K562 (cell line): ENCODE measurements around the gene SEC31A. TPM values are rescaled to one million over a fixed set of nuclear protein-coding genes. Genes with fewer than 3 reads are reported as not detected.

Source experiments
- ATF1 ChIP-seq, 2 experiments: fragments of 450-650 bp in 1 of 2; IDR thresholded peaks; 2 replicates each; pipeline ENCODE4 v1.6.1; 2016; ENCODE audit warnings: missing compliant biosample characterization in 1 of 2, missing genetic modification characterization in 1 of 2
- EP300 ChIP-seq: IDR thresholded peaks from 2 replicates; pipeline ENCODE4 v1.6.1; 2012; ENCODE audit warnings: low read length, improper control_type of control experiment
- NBN ChIP-seq: fragments of 450-650 bp; IDR thresholded peaks from 2 replicates; pipeline ENCODE4 v1.6.1; 2016; ENCODE audit warnings: low read depth, mild to moderate bottlenecking
- NCOA6 ChIP-seq: fragments of 450-650 bp; IDR thresholded peaks from 2 replicates; pipeline ENCODE4 v1.6.1; 2017; ENCODE audit warnings: mild to moderate bottlenecking
- PKNOX1 ChIP-seq: fragments of 450-650 bp; IDR thresholded peaks from 2 replicates; pipeline ENCODE4 v1.6.1; 2016
- TEAD4 ChIP-seq, 2 experiments: sonication (generic) in 1 of 2; formaldehyde crosslinking in 1 of 2; IDR thresholded peaks; 2 replicates each; pipeline versions ENCODE4 v1.6.1 to v1.8.0; 2012 to 2022; ENCODE audit warnings: borderline replicate concordance in 1 of 2, inconsistent platforms in 1 of 2, low read length in 1 of 2, mild to moderate bottlenecking in 1 of 2, missing genetic modification reagents in 1 of 2
- ZBTB43 ChIP-seq: sonication (generic); formaldehyde crosslinking; IDR thresholded peaks from 2 replicates; pipeline ENCODE4 v1.8.0; 2023; ENCODE audit warnings: mild to moderate bottlenecking, missing genetic modification reagents
- ZFP1 ChIP-seq: fragments of 450-650 bp; formaldehyde crosslinking; IDR thresholded peaks from 2 replicates; pipeline ENCODE4 v1.4.0; 2020; ENCODE audit warnings: mild to moderate bottlenecking, mixed read lengths
- polyA plus RNA-seq, 8 experiments: library from polyadenylated mRNA; depleted of rRNA in 4 of 8; stranded (reverse) in 5 of 8; unstranded in 3 of 8; fragments of >200 nt; fragmentation: Nextera tagmentation in 2 of 8; fragmentation: Illumina TruSeq in 1 of 8; extraction: Ambion mirVana in 2 of 8; extraction: Trizol in 1 of 8; gene quantifications; 2 replicates each; pipeline versions ENCODE4 v1.2.1 to v1.2.3, GENCODE V29; 2011 to 2014; ENCODE audit warnings: inconsistent platforms in 1 of 8, missing spikeins in 1 of 8
- total RNA-seq, 7 experiments: library from RNA; depleted of rRNA in 6 of 7; stranded (reverse); fragments of >200 nt in 6 of 7; fragmentation: Illumina TruSeq in 2 of 7; extraction: Trizol in 2 of 7; gene quantifications; 2 replicates each; pipeline versions ENCODE4 v1.2.1 to v1.2.3, GENCODE V29; 2011 to 2021; ENCODE audit warnings: low replicate concordance in 1 of 7
- TF ChIP-seq, protein P1 (sequence below): fragments of 450-650 bp; IDR thresholded peaks from 2 replicates; pipeline ENCODE4 v1.6.1; 2016; ENCODE audit warnings: mild to moderate bottlenecking, moderate library complexity
- TF ChIP-seq, protein P2 (sequence below): fragments of 450-650 bp; IDR thresholded peaks from one replicate; pipeline ENCODE4 v1.6.1; 2018; ENCODE audit warnings: mild to moderate bottlenecking, moderate library complexity; ENCODE audit not compliant: partially characterized antibody

Gene SEC31A
- total and polyA plus RNA-seq, 9 of the 15 experiments (the other 6 are each of a cell fraction or from before 2014, with no cell fraction given) = 78.9 to 241 (median 173) TPM

DNA sequence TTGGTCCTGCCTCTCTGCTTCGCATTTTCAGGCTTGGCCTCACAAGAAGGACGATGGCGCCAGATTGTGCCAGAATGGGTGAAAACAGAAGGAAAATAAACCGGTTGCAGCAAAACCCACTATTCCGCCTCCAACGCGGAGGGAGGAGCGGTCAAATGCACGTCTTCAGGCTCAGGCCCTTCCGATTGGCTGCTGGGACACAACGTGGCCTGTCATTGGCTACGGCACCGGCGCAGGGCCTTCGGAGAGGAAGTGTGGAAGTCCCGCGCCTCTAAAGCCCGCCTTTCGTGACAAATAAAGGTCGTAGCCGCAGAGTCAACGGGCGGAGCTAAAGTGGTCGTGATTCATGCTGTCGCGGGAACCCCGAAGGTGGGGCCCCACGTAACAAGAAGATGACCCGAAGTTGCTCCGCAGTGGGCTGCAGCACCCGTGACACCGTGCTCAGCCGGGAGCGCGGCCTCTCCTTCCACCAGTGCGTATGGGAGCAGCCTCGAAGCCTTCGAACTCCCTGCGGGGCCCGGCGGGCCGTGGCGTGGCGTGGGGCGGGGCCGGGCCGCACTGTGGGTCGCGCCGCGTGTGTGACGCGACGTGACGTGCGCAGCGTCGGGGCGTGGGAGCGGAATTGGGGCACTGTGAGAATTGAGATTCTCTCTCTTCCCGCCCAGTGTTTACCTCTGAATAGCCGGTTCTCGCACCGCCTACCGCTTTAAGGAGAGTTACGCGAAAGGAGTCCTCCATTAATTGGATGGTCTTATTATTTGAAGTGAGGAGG is 9.6 kb upstream of the SEC31A start, which contains the start of gene THAP9 (continued):
- TF ChIP-seq, protein P1, sequence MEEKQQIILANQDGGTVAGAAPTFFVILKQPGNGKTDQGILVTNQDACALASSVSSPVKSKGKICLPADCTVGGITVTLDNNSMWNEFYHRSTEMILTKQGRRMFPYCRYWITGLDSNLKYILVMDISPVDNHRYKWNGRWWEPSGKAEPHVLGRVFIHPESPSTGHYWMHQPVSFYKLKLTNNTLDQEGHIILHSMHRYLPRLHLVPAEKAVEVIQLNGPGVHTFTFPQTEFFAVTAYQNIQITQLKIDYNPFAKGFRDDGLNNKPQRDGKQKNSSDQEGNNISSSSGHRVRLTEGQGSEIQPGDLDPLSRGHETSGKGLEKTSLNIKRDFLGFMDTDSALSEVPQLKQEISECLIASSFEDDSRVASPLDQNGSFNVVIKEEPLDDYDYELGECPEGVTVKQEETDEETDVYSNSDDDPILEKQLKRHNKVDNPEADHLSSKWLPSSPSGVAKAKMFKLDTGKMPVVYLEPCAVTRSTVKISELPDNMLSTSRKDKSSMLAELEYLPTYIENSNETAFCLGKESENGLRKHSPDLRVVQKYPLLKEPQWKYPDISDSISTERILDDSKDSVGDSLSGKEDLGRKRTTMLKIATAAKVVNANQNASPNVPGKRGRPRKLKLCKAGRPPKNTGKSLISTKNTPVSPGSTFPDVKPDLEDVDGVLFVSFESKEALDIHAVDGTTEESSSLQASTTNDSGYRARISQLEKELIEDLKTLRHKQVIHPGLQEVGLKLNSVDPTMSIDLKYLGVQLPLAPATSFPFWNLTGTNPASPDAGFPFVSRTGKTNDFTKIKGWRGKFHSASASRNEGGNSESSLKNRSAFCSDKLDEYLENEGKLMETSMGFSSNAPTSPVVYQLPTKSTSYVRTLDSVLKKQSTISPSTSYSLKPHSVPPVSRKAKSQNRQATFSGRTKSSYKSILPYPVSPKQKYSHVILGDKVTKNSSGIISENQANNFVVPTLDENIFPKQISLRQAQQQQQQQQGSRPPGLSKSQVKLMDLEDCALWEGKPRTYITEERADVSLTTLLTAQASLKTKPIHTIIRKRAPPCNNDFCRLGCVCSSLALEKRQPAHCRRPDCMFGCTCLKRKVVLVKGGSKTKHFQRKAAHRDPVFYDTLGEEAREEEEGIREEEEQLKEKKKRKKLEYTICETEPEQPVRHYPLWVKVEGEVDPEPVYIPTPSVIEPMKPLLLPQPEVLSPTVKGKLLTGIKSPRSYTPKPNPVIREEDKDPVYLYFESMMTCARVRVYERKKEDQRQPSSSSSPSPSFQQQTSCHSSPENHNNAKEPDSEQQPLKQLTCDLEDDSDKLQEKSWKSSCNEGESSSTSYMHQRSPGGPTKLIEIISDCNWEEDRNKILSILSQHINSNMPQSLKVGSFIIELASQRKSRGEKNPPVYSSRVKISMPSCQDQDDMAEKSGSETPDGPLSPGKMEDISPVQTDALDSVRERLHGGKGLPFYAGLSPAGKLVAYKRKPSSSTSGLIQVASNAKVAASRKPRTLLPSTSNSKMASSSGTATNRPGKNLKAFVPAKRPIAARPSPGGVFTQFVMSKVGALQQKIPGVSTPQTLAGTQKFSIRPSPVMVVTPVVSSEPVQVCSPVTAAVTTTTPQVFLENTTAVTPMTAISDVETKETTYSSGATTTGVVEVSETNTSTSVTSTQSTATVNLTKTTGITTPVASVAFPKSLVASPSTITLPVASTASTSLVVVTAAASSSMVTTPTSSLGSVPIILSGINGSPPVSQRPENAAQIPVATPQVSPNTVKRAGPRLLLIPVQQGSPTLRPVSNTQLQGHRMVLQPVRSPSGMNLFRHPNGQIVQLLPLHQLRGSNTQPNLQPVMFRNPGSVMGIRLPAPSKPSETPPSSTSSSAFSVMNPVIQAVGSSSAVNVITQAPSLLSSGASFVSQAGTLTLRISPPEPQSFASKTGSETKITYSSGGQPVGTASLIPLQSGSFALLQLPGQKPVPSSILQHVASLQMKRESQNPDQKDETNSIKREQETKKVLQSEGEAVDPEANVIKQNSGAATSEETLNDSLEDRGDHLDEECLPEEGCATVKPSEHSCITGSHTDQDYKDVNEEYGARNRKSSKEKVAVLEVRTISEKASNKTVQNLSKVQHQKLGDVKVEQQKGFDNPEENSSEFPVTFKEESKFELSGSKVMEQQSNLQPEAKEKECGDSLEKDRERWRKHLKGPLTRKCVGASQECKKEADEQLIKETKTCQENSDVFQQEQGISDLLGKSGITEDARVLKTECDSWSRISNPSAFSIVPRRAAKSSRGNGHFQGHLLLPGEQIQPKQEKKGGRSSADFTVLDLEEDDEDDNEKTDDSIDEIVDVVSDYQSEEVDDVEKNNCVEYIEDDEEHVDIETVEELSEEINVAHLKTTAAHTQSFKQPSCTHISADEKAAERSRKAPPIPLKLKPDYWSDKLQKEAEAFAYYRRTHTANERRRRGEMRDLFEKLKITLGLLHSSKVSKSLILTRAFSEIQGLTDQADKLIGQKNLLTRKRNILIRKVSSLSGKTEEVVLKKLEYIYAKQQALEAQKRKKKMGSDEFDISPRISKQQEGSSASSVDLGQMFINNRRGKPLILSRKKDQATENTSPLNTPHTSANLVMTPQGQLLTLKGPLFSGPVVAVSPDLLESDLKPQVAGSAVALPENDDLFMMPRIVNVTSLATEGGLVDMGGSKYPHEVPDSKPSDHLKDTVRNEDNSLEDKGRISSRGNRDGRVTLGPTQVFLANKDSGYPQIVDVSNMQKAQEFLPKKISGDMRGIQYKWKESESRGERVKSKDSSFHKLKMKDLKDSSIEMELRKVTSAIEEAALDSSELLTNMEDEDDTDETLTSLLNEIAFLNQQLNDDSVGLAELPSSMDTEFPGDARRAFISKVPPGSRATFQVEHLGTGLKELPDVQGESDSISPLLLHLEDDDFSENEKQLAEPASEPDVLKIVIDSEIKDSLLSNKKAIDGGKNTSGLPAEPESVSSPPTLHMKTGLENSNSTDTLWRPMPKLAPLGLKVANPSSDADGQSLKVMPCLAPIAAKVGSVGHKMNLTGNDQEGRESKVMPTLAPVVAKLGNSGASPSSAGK = peak; percentile 54; the same call in 1 of the 2 replicates
- TF ChIP-seq ZBTB43 (CRISPR knock-in tag) (no peak), NBN (peak; percentile 60; the same call in 1 of the 2 replicates), NCOA6 (peak; percentile 70; the same call in 1 of the 2 replicates), ATF1 (CRISPR knock-in tag; IDR thresholded peaks at IDR 0.05) (peak; percentile 67), ATF1 (tag; IDR thresholded peaks at IDR 0.05) (peak; percentile 99), ZFP1 (CRISPR knock-in tag) (no peak), PKNOX1 (peak; percentile 95), TEAD4 (IDR thresholded peaks at IDR 0.05; ENCODE audit: low read length) (no peak), TEAD4 (CRISPR knock-in tag; IDR thresholded peaks at IDR 0.05; ENCODE audit: borderline replicate concordance) (no peak), EP300 (peak; percentile 40; the same call in 1 of the 2 replicates)
- TF ChIP-seq, protein P2, sequence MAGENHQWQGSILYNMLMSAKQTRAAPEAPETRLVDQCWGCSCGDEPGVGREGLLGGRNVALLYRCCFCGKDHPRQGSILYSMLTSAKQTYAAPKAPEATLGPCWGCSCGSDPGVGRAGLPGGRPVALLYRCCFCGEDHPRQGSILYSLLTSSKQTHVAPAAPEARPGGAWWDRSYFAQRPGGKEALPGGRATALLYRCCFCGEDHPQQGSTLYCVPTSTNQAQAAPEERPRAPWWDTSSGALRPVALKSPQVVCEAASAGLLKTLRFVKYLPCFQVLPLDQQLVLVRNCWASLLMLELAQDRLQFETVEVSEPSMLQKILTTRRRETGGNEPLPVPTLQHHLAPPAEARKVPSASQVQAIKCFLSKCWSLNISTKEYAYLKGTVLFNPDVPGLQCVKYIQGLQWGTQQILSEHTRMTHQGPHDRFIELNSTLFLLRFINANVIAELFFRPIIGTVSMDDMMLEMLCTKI = no peak
